ENCODE results near the gene MIEF2.
A peak's percentile ranks its signal among the peaks of the same experiment; 100 is the strongest.
"Not testable (repeated sequence)": the region's sequence is repeated elsewhere in the genome, so short reads cannot be mapped to it uniquely, and the experiment has no call there.

Gene MIEF2

DNA sequence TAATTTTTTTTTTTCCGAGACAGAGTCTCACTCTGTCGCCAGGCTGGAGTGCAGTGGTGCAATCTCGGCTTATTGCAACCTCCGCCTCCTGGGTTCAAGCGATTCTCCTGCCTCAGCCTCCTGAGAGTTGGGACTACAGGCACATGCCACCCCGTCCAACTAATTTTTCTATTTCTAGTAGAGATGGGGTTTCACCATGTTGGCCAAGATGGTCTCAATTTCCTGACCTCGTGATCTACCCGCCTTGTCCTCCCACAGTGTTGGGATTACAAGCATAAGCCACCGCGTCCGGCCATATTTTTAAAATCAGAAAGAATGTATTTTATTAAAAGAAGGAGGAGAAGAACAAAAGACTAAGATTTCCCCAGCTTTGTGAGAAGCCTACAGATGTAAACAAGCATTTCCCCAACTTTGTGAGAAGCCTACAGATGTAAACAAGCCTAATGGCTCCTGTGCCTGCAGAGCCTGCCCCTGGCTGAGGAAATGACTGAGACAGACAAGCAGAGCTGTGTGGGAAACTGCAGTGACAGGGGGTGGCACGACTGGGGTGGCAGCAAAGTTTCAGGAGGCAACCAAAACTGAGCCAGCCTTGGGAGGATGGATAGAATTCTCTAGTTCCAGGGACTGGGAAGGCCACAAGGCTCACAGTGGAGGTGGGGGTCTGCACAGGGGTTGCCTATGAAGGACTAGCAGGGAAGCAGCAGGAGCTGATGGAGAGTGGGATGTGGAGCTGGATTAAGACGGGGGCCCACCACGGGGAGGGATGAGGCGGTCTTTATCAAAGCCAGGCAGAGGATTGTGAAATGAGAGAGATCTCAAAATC is 31.5 kb downstream of the MIEF2 start:
- DNase-seq (ENCODE audit: low spot score) = no peak

DNA sequence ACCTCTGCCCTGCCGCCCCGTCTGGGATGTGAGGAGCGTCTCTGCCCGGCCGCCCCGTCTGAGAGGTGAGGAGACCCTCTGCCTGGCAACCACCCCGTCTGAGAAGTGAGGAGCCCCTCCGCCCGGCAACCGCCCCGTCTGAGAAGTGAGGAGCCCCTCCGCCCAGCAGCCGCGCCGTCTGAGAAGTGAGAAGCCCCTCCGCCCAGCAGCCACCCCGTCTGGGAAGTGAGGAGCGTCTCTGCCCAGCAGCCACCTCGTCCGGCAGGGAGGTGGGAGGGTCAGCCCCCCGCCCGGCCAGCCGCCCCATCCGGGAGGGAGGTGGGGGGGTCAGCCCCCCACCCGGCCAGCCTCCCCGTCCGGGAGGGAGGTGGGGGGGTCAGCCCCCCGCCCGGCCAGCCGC is 37.6 kb downstream of the MIEF2 start:
- not testable (repeated sequence) for DNase-seq (ENCODE audit: low spot score)

DNA sequence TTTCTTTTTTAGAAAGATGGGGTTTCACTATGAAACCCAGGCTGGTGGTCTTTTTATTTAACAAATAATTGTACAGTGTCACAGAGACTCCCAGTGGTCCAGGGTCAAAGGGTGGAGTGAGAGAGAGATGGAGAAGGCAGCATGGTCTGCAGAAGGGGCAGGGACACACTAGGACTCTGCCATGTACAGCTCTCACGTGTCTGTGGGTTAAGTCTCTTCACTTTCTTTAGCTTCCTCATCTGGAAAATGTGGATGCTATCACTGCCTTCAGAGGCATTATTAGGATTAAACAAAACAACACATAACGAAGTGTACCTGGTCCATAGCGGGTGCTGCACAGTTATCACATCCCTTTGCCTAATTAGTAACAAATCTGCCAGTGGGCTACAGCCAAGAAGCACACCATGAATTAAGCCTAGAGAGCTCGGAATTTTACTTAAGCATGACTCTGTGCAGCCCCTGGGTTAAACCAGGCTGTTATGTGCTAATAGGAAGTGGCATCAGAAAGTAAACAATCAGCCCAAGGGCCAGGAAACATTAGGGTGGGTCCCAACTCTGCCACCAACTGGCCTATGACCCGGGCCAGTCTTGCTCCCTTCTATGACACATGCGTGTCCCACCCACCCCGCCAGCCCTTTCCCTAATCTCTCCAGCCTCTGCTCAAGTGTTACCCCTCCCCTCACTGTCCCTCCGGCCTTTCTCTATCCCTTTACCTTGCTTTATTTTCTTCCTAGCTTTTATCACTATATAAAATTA is 40.4 kb downstream of the MIEF2 start:
- no peak for DNase-seq (ENCODE audit: low spot score)

DNA sequence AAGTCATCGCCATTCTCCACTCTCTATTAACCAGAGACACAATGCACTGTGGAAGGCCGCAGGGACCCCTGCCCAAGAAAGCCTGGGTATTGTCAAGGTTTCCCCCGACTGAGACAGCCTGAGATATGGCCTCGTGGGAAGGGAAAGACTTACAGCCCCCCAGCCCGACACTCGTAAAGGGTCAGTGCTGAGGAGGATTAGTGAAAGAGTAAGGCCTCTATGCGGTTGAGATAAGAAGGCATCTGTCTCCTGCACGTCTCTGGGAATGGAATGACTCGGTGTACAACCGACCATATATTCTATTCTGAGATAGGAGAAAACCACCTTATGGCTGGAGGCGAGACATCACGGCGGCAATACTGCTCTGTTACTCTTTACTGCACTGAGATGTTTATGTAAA is 42.7 kb downstream of the MIEF2 start:
- not testable (repeated sequence) for DNase-seq (ENCODE audit: low spot score)

DNA sequence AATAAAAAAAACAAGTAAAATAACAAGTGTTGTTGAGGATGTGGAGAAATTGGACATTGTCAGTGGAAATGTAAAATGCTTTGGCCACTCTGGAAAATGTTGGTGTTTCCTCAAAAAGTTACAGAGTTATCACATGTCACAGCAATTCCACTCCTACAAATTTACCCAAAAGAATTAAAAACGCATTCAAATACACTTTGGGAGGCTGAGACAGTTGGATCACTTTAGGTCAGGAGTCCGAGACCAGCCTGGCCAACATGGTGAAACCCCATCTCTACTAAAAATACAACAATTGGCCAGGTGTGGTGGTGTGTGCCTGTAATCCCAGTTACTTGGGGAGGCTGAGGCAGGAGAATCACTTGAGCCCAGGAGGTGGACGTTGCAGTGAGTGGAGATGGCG is 48.7 kb downstream of the MIEF2 start:
- no peak for DNase-seq (ENCODE audit: low spot score)

DNA sequence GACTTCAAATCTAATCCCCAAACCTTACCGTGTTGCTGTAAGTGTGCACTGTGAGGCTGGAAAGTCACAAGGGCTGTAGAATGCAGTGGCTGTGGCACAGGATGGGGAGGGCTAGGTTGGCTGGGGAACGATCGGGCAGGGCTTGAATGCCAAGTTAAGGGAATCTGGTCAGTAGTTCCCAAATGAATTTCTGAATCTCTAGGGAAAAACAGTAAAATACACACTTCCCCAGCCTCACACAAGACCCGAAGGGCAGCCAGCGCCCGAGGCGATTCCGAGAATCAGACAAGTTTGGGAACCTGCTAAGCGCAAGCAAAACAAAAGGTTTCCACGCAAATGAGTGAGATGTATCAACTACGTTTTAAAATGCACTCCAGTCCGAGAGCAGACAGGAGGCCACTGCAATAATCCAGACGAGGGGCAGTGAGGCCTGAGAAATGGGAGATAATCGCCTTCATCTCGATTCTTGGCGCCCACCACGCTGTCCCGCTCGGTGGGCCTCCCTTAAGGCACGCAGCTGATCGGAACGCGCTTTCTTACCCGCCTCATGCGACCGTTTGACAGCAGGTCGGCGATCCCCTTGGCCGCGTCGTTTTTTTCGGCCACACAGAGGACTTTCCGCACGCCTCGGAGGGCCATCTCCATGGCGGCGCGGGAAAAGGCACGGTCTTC is 53.7 kb downstream of the MIEF2 start:
- peak; percentile 14 for DNase-seq (ENCODE audit: low spot score)

DNA sequence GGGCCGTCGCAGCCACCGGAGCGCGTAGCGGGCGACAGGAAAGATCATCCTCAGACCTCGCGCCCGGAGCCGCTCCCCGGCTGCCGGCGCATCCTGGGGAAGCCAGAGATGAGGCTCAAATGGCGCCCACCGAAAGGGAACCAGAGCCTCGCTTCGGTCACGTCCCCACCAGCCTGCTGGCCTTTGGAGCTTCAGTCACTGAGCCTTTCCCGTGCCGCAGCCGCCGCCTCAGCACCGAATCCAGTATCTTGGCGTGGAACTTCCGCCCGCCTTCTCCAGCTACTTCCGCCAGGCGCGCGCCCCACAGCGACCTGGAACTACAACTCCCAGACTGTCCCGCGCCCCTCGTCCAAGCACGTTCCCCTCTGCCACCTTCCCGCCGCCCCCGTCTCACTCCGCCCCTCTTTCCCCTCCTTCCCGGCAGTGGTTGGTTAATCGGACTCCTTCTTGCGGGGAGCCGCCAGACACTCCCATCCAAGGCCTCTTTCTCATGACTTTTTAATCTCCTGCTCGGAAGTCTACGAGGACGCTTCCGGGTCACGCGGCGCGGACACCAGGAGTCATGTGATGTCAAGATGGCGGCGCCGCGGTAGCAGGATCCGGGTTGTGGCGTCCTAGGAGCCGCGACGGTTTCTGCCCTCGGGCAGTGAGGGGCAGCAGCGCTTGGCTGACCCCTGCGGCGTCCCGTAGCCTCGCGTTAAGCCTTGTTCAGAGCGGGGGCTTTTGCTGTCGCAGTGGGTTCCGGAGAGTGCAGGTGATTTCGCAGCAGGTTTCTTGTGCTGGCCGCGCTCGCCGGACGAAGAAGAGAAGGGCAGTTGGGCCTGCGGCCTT is 54.5 kb downstream of the MIEF2 start, which contains the start of the genes SMCR8 and TOP3A:
SMCR8 (plus strand) TSS at position 563 of the 831 bp plus-strand sequence. CDS start 497 bp downstream, outside the sequence.
TOP3A (minus strand) TSS at position 264 of the 831 bp plus-strand sequence; CDS start at position 48, 216 bp downstream.
- peak; percentile 97 for DNase-seq (ENCODE audit: low spot score)

DNA sequence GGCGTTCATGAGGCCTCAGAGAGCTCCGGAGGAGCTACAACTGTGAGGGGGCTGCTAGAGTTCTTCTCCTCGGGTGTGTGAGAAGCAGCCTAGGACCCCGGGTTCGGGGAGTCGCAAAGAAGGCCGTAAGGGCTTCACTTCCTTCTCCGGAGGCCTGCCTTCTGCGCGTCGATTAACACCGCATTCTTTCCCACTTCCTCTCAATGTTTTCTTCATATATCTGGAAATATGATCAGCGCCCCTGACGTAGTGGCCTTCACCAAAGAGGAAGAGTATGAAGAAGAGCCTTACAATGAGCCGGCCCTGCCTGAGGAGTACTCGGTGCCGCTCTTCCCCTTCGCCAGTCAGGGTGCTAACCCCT is 55.1 kb downstream of the MIEF2 start:
- DNase-seq (ENCODE audit: low spot score) = no peak

DNA sequence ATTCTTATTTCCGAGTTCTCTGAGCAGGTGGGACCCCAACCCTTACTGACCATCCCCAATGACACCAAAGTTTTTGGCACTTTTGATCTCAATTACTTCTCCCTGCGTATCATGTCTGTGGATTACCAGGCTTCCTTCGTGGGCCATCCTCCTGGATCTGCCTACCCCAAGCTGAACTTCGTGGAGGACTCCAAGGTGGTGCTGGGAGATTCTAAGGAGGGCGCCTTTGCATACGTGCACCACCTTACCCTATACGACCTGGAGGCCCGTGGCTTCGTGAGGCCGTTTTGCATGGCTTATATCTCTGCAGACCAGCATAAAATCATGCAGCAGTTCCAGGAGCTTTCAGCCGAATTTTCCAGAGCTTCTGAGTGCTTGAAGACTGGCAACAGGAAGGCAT is 55.5 kb downstream of the MIEF2 start:
- no peak for DNase-seq (ENCODE audit: low spot score)
